GM23338 (cell line): Measurements from ENCODE around the gene PIBF1. TPM values are rescaled to one million over a fixed set of nuclear protein-coding genes. Genes with fewer than 3 reads are reported as not detected.

ENCODE experiments used
- ATAC-seq: fragments of 200-7000 bp; cut with Tn5 transposase; 3 replicates; pipeline ENCODE4 v1.9.1; 2020
- DNase-seq: peaks from one replicate; pipeline ENCODE4 v3.0.0-alpha.2; 2015; ENCODE audit warnings: low spot score
- H2AFZ ChIP-seq: fragments of 200-600 bp; sonication (generic); 2 replicates; pipeline ENCODE4 v1.8.0; 2016; ENCODE audit warnings: antibody characterized with exemption, mild to moderate bottlenecking, moderate library complexity
- H3F3A ChIP-seq: fragments of 200-600 bp; sonication (generic); replicated peaks from 2 replicates; pipeline ENCODE4 v1.8.0; 2017; ENCODE audit warnings: antibody characterized with exemption, mixed run types, low read depth
- H3K27ac ChIP-seq: fragments of 200-600 bp; sonication (generic); 2 replicates; pipeline ENCODE4 v1.6.1; 2016; ENCODE audit warnings: low read depth
- H3K27me3 ChIP-seq: fragments of 200-600 bp; sonication (generic); 2 replicates; pipeline ENCODE4 v1.8.0; 2016; ENCODE audit warnings: mild to moderate bottlenecking, mixed run types, moderate library complexity; ENCODE audit not compliant: insufficient read depth
- H3K36me3 ChIP-seq: fragments of 200-600 bp; sonication (generic); 2 replicates; pipeline ENCODE4 v1.8.0; 2016; ENCODE audit warnings: mild to moderate bottlenecking; ENCODE audit not compliant: insufficient read depth
- H3K4me1 ChIP-seq: fragments of 200-600 bp; sonication (generic); 2 replicates; pipeline ENCODE4 v1.8.0; 2016; ENCODE audit warnings: mild to moderate bottlenecking, moderate library complexity; ENCODE audit not compliant: insufficient read depth
- H3K4me2 ChIP-seq: fragments of 200-600 bp; sonication (generic); 2 replicates; pipeline ENCODE4 v1.7.1; 2017; ENCODE audit warnings: mixed run types
- H3K4me3 ChIP-seq: fragments of 200-600 bp; sonication (generic); 2 replicates; pipeline ENCODE4 v1.6.1; 2016; ENCODE audit warnings: mixed run types
- H3K79me2 ChIP-seq: fragments of 200-600 bp; sonication (generic); replicated peaks from 2 replicates; pipeline ENCODE4 v1.8.0; 2017; ENCODE audit warnings: mild to moderate bottlenecking; ENCODE audit not compliant: insufficient read depth
- H3K9me2 ChIP-seq: fragments of 200-600 bp; sonication (generic); 2 replicates; pipeline ENCODE4 v1.8.0; 2017; ENCODE audit not compliant: insufficient read depth
- H4K20me1 ChIP-seq: fragments of 200-600 bp; sonication (generic); replicated peaks from 2 replicates; pipeline ENCODE4 v1.8.0; 2017; ENCODE audit warnings: mild to moderate bottlenecking; ENCODE audit not compliant: insufficient read depth
- H3K27ac Mint-ChIP-seq: 2 replicates; pipeline ENCODE4 v1.8.0; 2020; ENCODE audit warnings: inconsistent platforms, mild to moderate bottlenecking, moderate library complexity, mixed read lengths
- H3K27me3 Mint-ChIP-seq: 3 replicates; pipeline ENCODE4 v1.8.0; 2022; ENCODE audit warnings: low read depth, mild to moderate bottlenecking, moderate library complexity, mixed read lengths, inconsistent platforms; ENCODE audit not compliant: insufficient read depth, poor library complexity
- H3K36me3 Mint-ChIP-seq: 3 replicates; pipeline ENCODE4 v1.8.0; 2021; ENCODE audit warnings: low read depth, mild to moderate bottlenecking, inconsistent platforms, moderate library complexity, mixed read lengths
- H3K4me1 Mint-ChIP-seq: 3 replicates; pipeline ENCODE4 v1.8.0; 2020; ENCODE audit warnings: mild to moderate bottlenecking, inconsistent platforms, mixed read lengths
- H3K4me3 Mint-ChIP-seq: 3 replicates; pipeline ENCODE4 v1.8.0; 2021; ENCODE audit warnings: moderate library complexity, mild to moderate bottlenecking, inconsistent platforms, mixed read lengths
- H3K9me3 Mint-ChIP-seq: 3 replicates; pipeline ENCODE4 v1.8.0; 2020; ENCODE audit warnings: moderate library complexity, mild to moderate bottlenecking, inconsistent platforms, mixed read lengths
- CTCF ChIP-seq, 2 experiments: fragments of 200-600 bp in 1 of 2; sonication (generic) in 1 of 2; conservative IDR thresholded peaks; 2 replicates each; pipeline versions ENCODE4 v1.5.1 to v1.6.1; 2016 to 2017; ENCODE audit warnings: antibody characterized with exemption in 2 of 2, low read depth in 2 of 2, mild to moderate bottlenecking in 2 of 2, moderate library complexity in 1 of 2
- EZH2phosphoT487 ChIP-seq: fragments of 200-600 bp; sonication (generic); IDR thresholded peaks from one replicate; pipeline ENCODE4 v1.8.1; 2018; ENCODE audit warnings: antibody characterized with exemption; ENCODE audit not compliant: unreplicated experiment
- JUNB ChIP-seq: IDR thresholded peaks from one replicate; pipeline ENCODE4 v1.6.1; 2016; ENCODE audit warnings: antibody characterized with exemption; ENCODE audit not compliant: unreplicated experiment
- NANOG ChIP-seq: IDR thresholded peaks from 2 replicates; pipeline ENCODE4 v1.6.1; 2016; ENCODE audit warnings: antibody characterized with exemption, borderline replicate concordance
- REST ChIP-seq: IDR thresholded peaks from one replicate; pipeline ENCODE4 v1.6.1; 2018; ENCODE audit warnings: antibody characterized with exemption; ENCODE audit not compliant: unreplicated experiment
- ZNF114 ChIP-seq: fragments of 250-450 bp; sonication (Bioruptor Pico); IDR thresholded peaks from 2 replicates; pipeline ENCODE4 v1.5.0; 2020; ENCODE audit warnings: mild to moderate bottlenecking, moderate library complexity
- ZNF331 ChIP-seq: fragments of 250-450 bp; sonication (Bioruptor Pico); IDR thresholded peaks from 2 replicates; pipeline ENCODE4 v1.5.0; 2020; ENCODE audit warnings: low read depth, mild to moderate bottlenecking, moderate library complexity
- ZNF462 ChIP-seq: fragments of 250-450 bp; sonication (Bioruptor Pico); IDR thresholded peaks from 2 replicates; pipeline ENCODE4 v1.5.0; 2020; ENCODE audit warnings: mild to moderate bottlenecking, moderate library complexity
- polyA plus RNA-seq: library from polyadenylated mRNA; unstranded; fragments of >200 nt; fragmentation: Nextera tagmentation; extraction: Ambion mirVana; gene quantifications from 2 replicates; pipeline ENCODE4 v1.2.1, GENCODE V29; 2016
- total RNA-seq: library from RNA; depleted of rRNA; stranded (reverse); fragments of >200 nt; shearing (Covaris generic); gene quantifications from 2 replicates; pipeline ENCODE4 v1.2.3, GENCODE V29; 2014

The PIBF1 gene
- total and polyA plus RNA-seq, 2 experiments from 2014 or later, result 14.9 to 22.6 TPM

GRCh38 chr13:72737033-72737432, 44.9 kb upstream of the PIBF1 start (continued):
- no peak for TF ChIP-seq REST
- no peak for TF ChIP-seq ZNF331

- Histone ChIP-seq H4K20me1 (peaks cover 8% of the 10 kb centered on the region; the same call in 1 of the 2 replicates), H3F3A (no peaks in the 10 kb centered on the region), H3K79me2 (peaks cover 6% of the 10 kb centered on the region; the same call in 1 of the 2 replicates), H3K4me2 (no peak overlapping the region), H3K27me3 (no peaks in the 10 kb centered on the region), H3K27ac (no peak overlapping the region), H2AFZ (no peak overlapping the region), H3K9me2 (no peaks in the 10 kb centered on the region), H3K4me1 (no peaks in the 10 kb centered on the region), H3K4me3 (no peak overlapping the region), H3K36me3 (peaks cover 26% of the 10 kb centered on the region)
- Mint-ChIP-seq H3K36me3 (peaks cover 38% of the 10 kb centered on the region; the same call in 2 of the 3 replicates), H3K27ac (no peak overlapping the region), H3K27me3 (no peaks in the 10 kb centered on the region), H3K4me3 (no peak overlapping the region), H3K4me1 (no peaks in the 10 kb centered on the region), H3K9me3 (no peaks in the 10 kb centered on the region)
- DNase-seq (no peak), ATAC-seq (no peak)
- TF ChIP-seq ZNF462 (CRISPR knock-in tag) (no peak), JUNB (no peak), ZNF114 (CRISPR knock-in tag) (no peak), EZH2phosphoT487 (no peak), REST (no peak), NANOG (no peak), CTCF (conservative IDR thresholded peaks at IDR 0.05; ENCODE audit: low read depth in 2 of 2) (no peak)
Observed at GRCh38 chr13:72740015-72740414, 41.9 kb upstream of the PIBF1 start.
